Stimulated activated CD8-positive, alpha-beta memory T cell treated with anti-CD3 and anti-CD28 coated beads, Interleukin-12 subunit alpha, Interleukin-12 subunit beta, amount 100 ng/mL, for 24 hours (primary cell): ENCODE results near the gene EDC4.
"Not testable (repeated sequence)": the region's sequence is repeated elsewhere in the genome, so short reads cannot be mapped to it uniquely, and the experiment has no call there.

Source experiments
- DNase-seq: peaks from one replicate; pipeline ENCODE4 v3.0.0-alpha.2; 2020; ENCODE audit errors: extremely low read depth

EDC4 gene

DNA sequence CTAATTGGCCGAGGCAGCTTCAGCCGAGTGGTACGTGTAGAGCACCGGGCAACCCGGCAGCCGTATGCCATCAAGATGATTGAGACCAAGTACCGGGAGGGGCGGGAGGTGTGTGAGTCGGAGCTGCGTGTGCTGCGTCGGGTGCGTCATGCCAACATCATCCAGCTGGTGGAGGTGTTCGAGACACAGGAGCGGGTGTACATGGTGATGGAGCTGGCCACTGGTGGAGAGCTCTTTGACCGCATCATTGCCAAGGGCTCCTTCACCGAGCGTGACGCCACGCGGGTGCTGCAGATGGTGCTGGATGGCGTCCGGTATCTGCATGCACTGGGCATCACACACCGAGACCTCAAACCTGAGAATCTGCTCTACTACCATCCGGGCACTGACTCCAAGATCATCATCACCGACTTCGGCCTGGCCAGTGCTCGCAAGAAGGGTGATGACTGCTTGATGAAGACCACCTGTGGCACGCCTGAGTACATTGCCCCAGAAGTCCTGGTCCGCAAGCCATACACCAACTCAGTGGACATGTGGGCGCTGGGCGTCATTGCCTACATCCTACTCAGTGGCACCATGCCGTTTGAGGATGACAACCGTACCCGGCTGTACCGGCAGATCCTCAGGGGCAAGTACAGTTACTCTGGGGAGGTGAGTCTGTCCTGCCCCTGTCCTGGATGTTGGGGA is 36.3 kb downstream of the EDC4 start:
- DNase-seq = no peak

GRCh38 chr16:67910158-67910557 is 37.3 kb downstream of the EDC4 start:
- no peak for DNase-seq

- DNase-seq = no peak
These were observed 42.1 kb downstream of the EDC4 start for GRCh38 chr16:67914758-67915495.

GRCh38 chr16:67915496-67915769 is 42.6 kb downstream of the EDC4 start:
- not testable (repeated sequence) for DNase-seq

GRCh38 chr16:67915831-67916723 is 43.2 kb downstream of the EDC4 start:
- no peak for DNase-seq

GRCh38 chr16:67917140-67917851 is 44.4 kb downstream of the EDC4 start:
- DNase-seq = no peak

- DNase-seq = no peak
These were observed 45.0 kb downstream of the EDC4 start for GRCh38 chr16:67917852-67918236.

DNA sequence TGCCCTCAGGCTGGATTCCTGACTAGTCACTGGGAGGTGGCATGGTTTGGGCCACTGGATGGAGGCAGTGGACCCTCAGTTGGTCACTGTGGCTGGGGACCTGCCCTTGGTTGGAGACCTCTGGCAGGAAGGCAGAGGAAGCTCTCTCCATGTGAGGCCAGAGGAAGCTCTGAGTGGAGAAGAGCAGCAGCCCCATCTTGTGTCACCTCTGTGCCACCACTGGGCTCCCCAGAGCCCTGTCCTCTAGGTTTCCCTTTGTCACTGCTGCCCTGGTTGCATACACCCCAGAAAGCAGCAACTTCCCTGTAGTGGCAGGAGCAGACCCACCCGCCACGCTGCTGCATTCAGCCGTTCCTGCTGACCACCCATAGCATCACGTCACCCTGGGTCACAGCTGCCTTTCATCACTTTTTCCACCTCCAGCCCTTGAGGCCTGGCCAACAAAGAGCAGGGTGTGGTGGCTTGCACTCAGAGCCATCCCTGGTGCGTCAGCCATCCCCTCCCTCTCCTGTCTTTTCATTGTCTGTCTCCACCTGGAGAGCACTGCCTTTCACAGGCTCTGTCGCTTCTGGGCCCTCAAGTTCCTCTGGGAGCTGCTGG is 46.9 kb downstream of the EDC4 start:
- DNase-seq = no peak

GRCh38 chr16:67922221-67922620 is 49.4 kb downstream of the EDC4 start:
- no peak for DNase-seq

DNA sequence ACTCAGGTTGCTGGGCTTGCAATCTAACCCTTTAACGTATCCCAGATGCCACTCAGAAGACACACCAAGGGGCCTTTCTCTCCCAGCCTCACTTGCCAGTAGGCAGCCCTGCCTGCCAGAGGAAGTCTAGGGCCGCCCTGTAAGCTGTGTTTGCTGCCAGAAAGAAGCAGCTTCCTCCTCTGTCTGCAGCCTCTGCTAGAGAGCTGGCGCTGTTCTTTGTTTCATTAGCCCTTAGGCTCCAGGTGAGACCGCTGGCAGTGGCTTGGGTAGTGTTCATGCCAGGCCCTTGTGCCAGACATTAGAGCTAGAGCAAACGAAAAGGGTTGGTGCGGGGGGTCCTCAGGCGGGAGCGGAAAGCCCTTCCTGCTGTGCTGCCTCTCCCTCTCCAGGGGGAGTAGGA is 49.9 kb downstream of the EDC4 start:
- no peak for DNase-seq

- no peak for DNase-seq
These were observed 50.7 kb downstream of the EDC4 start for GRCh38 chr16:67923414-67924116.

GRCh38 chr16:67924140-67924906 is 51.5 kb downstream of the EDC4 start:
- DNase-seq = no peak

- no peak for DNase-seq
These were observed 53.4 kb downstream of the EDC4 start for GRCh38 chr16:67926181-67926750.

DNA sequence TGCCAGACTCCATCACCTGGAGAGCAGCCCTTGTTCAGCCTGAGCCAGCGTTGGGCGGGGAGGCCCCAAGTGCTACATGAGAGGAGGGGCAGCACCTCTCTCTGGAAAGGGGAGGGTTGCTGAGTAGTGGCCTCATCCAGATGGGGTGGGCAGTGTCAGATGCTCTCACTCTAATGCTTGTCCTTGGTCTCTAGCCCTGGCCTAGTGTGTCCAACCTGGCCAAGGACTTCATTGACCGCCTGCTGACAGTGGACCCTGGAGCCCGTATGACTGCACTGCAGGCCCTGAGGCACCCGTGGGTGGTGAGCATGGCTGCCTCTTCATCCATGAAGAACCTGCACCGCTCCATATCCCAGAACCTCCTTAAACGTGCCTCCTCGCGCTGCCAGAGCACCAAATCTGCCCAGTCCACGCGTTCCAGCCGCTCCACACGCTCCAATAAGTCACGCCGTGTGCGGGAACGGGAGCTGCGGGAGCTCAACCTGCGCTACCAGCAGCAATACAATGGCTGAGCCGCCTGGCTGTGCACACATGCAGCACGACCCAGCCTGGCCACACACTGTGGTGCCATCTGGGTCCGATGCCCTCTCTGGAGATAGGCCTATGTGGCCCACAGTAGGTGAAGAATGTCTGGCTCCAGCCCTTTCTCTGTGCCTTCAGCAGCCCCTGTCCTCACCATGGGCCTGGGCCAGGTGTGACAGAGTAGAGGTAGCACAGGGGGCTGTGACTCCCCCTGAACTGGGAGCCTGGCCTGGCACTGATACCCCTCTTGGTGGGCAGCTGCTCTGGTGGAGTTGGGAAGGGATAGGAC is 54.5 kb downstream of the EDC4 start:
- no peak for DNase-seq

DNA sequence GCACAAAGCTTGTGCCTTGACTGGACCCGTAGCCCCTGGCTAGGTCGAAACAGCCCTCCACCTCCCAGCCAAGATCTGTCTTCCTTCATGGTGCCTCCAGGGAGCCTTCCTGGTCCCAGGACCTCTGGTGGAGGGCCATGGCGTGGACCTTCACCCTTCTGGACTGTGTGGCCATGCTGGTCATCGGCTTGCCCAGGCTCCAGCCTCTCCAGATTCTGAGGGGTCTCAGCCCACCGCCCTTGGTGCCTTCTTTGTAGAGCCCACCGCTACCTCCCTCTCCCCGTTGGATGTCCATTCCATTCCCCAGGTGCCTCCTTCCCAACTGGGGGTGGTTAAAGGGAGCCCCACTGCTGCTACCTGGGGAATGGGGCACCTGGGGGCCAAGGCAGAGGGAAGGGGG is 55.3 kb downstream of the EDC4 start:
- no peak for DNase-seq

GRCh38 chr16:67928561-67929364 is 55.9 kb downstream of the EDC4 start:
- peak; percentile 44 for DNase-seq

- no peak for DNase-seq
These were observed 57.3 kb downstream of the EDC4 start for GRCh38 chr16:67930191-67930590.

DNA sequence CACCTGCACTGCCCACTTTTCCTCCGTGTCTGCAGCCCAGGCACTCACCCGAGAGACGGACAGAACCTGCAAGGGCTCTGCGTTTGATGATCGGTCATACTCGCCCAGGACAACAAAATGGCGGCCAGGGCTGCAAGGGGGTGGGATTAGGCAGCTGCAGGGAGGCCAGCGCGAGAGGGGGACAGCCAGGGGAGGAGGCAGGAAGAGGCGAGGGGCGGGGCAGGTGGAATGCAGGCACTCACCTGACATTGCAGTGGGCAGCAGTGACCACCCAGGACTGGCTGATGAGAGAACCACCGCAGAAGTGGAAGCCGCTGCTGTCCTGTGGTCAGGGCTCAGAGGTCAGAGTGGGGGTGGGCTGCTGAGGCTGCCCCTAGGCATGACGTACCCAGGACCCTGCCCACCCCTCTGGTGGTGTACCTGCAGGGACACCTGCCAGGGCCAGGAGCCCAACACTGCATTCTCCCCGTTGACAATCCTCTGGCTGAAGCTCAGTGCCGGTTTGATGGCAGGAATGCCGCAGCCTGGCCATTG is 57.9 kb downstream of the EDC4 start:
- DNase-seq = no peak
